H9 (cell line): Measurements from ENCODE around the gene C1QTNF2. TPM values are rescaled to one million over a fixed set of nuclear protein-coding genes. Genes with fewer than 3 reads are reported as not detected.

Source experiments
- DNase-seq: peaks from one replicate; pipeline ENCODE4 v3.0.0-alpha.2; 2017
- H2AFZ ChIP-seq: one replicate; pipeline ENCODE4 v1.6.1; 2013; ENCODE audit warnings: mild to moderate bottlenecking, low read length, control low read depth, moderate library complexity
- H2AK5ac ChIP-seq: 2 replicates; pipeline ENCODE4 v1.6.1; 2013; ENCODE audit warnings: low read length, control low read depth, mixed read lengths; ENCODE audit not compliant: insufficient read length
- H2BK120ac ChIP-seq: one replicate; pipeline ENCODE4 v1.6.1; 2013; ENCODE audit warnings: low read depth, mild to moderate bottlenecking, low read length, control low read depth, inconsistent platforms; ENCODE audit not compliant: poor library complexity, severe bottlenecking
- H2BK12ac ChIP-seq: 2 replicates; pipeline ENCODE4 v1.6.1; 2013; ENCODE audit warnings: low read length, control low read depth, mixed read lengths, low read depth; ENCODE audit not compliant: insufficient read length
- H2BK15ac ChIP-seq: 2 replicates; pipeline ENCODE4 v1.6.1; 2013; ENCODE audit warnings: low read depth, low read length, control low read depth
- H2BK20ac ChIP-seq: one replicate; pipeline ENCODE4 v1.6.1; 2013; ENCODE audit warnings: low read depth, mild to moderate bottlenecking, low read length, control low read depth, inconsistent platforms; ENCODE audit not compliant: poor library complexity, severe bottlenecking
- H2BK5ac ChIP-seq: 2 replicates; pipeline ENCODE4 v1.6.1; 2013; ENCODE audit warnings: low read length, control low read depth, mixed read lengths; ENCODE audit not compliant: insufficient read length
- H3K14ac ChIP-seq: 2 replicates; pipeline ENCODE4 v1.6.1; 2013; ENCODE audit warnings: low read length, control low read depth; ENCODE audit not compliant: insufficient read depth
- H3K18ac ChIP-seq: 2 replicates; pipeline ENCODE4 v1.6.1; 2013; ENCODE audit warnings: low read depth, mild to moderate bottlenecking, mixed read lengths, low read length, control low read depth; ENCODE audit not compliant: insufficient read length
- H3K23ac ChIP-seq: 2 replicates; pipeline ENCODE4 v1.6.1; 2013; ENCODE audit warnings: low read length, control low read depth, mixed read lengths, low read depth; ENCODE audit not compliant: insufficient read length
- H3K23me2 ChIP-seq: 2 replicates; pipeline ENCODE4 v1.6.1; 2013; ENCODE audit warnings: low read depth, mild to moderate bottlenecking, mixed read lengths, low read length, control low read depth; ENCODE audit not compliant: insufficient read length, poor library complexity, severe bottlenecking
- H3K27ac ChIP-seq: 2 replicates; pipeline ENCODE4 v1.5.1; 2013; ENCODE audit warnings: low read length, control low read depth, mixed read lengths, low read depth; ENCODE audit not compliant: insufficient read length
- H3K27me3 ChIP-seq: 2 replicates; pipeline ENCODE4 v1.6.1; 2013; ENCODE audit warnings: low read length, control low read depth, inconsistent platforms; ENCODE audit not compliant: insufficient read depth
- H3K4ac ChIP-seq: 2 replicates; pipeline ENCODE4 v1.6.1; 2013; ENCODE audit warnings: low read depth, mild to moderate bottlenecking, control low read depth, inconsistent platforms, low read length, moderate library complexity
- H3K4me1 ChIP-seq: 2 replicates; pipeline ENCODE4 v1.6.1; 2013; ENCODE audit warnings: low read length, control low read depth, inconsistent platforms; ENCODE audit not compliant: insufficient read depth
- H3K4me2 ChIP-seq: 2 replicates; pipeline ENCODE4 v1.6.1; 2013; ENCODE audit warnings: low read length, control low read depth, mixed read lengths; ENCODE audit not compliant: insufficient read length, insufficient read depth
- H3K56ac ChIP-seq: 2 replicates; pipeline ENCODE4 v1.6.1; 2013; ENCODE audit warnings: low read depth, mild to moderate bottlenecking, mixed read lengths, low read length, control low read depth; ENCODE audit not compliant: insufficient read length
- H3K79me1 ChIP-seq: 2 replicates; pipeline ENCODE4 v1.6.1; 2013; ENCODE audit warnings: low read depth, mild to moderate bottlenecking, moderate library complexity, low read length, control low read depth, inconsistent platforms; ENCODE audit not compliant: insufficient read depth, poor library complexity, severe bottlenecking
- H3K79me2 ChIP-seq: 2 replicates; pipeline ENCODE4 v1.6.1; 2013; ENCODE audit warnings: low read length, control low read depth, inconsistent platforms; ENCODE audit not compliant: insufficient read depth
- H3K9ac ChIP-seq: 2 replicates; pipeline ENCODE4 v1.6.1; 2013; ENCODE audit warnings: low read length, control low read depth, mixed read lengths; ENCODE audit not compliant: insufficient read length; ENCODE audit errors: extremely low read depth
- H3K9me3 ChIP-seq: one replicate; pipeline ENCODE4 v1.6.1; 2013; ENCODE audit warnings: low read depth, low read length, inconsistent platforms; ENCODE audit not compliant: control insufficient read depth
- H3T11ph ChIP-seq: one replicate; pipeline ENCODE4 v1.6.1; 2013; ENCODE audit warnings: mild to moderate bottlenecking, low read length, control low read depth, inconsistent platforms
- H4K20me1 ChIP-seq: one replicate; pipeline ENCODE4 v1.6.1; 2013; ENCODE audit not compliant: control insufficient read depth, insufficient read length, insufficient read depth
- H4K5ac ChIP-seq: 2 replicates; pipeline ENCODE4 v1.6.1; 2013; ENCODE audit warnings: low read depth, mild to moderate bottlenecking, mixed read lengths, low read length, control low read depth; ENCODE audit not compliant: insufficient read length
- H4K8ac ChIP-seq: replicated peaks from 2 replicates; pipeline ENCODE4 v1.6.1; 2013; ENCODE audit warnings: low read length, control low read depth, mixed read lengths, low read depth; ENCODE audit not compliant: insufficient read length
- H4K91ac ChIP-seq: 2 replicates; pipeline ENCODE4 v1.6.1; 2013; ENCODE audit warnings: low read depth, mild to moderate bottlenecking, moderate library complexity, mixed read lengths, low read length, control low read depth; ENCODE audit not compliant: insufficient read length
- H3K27ac Mint-ChIP-seq, 3 experiments: 2 replicates in 2 of 3; 3 replicates in 1 of 3; pipeline ENCODE4 v1.8.0; 2020 to 2021; ENCODE audit warnings: mixed read lengths in 3 of 3, mild to moderate bottlenecking in 1 of 3, moderate library complexity in 1 of 3
- H3K27me3 Mint-ChIP-seq: 2 replicates; pipeline ENCODE4 v1.8.0; 2021; ENCODE audit warnings: low read depth, mild to moderate bottlenecking, moderate library complexity, mixed read lengths
- H3K36me3 Mint-ChIP-seq, 3 experiments: 2 replicates in 2 of 3; 3 replicates in 1 of 3; pipeline ENCODE4 v1.8.0; 2020 to 2021; ENCODE audit warnings: low read depth in 3 of 3, mixed read lengths in 3 of 3; ENCODE audit not compliant: insufficient read depth in 1 of 3
- H3K4me1 Mint-ChIP-seq, 2 experiments: 2 replicates each; pipeline ENCODE4 v1.8.0; 2020; ENCODE audit warnings: mixed read lengths in 2 of 2
- H3K4me3 Mint-ChIP-seq, 2 experiments: 2 replicates in 1 of 2; 3 replicates in 1 of 2; pipeline ENCODE4 v1.8.0; 2020 to 2021; ENCODE audit warnings: mild to moderate bottlenecking in 2 of 2, mixed read lengths in 2 of 2, moderate library complexity in 1 of 2
- H3K9me3 Mint-ChIP-seq, 2 experiments: 2 replicates in 1 of 2; 3 replicates in 1 of 2; pipeline ENCODE4 v1.8.0; 2020; ENCODE audit warnings: mild to moderate bottlenecking in 2 of 2, mixed read lengths in 2 of 2, moderate library complexity in 1 of 2
- WGBS: extraction: QIAGEN DNeasy Blood & Tissue Kit; methylation state at CpG from one replicate; pipeline ENCODE4 v1.1.7; 2013; ENCODE audit warnings: missing lambda C conversion rate, low lambda C conversion rate, mixed read lengths; ENCODE audit not compliant: insufficient read length; ENCODE audit errors: extremely low coverage; 5-methylcytosine and 5-hydroxymethylcytosine counted together
- total RNA-seq: library from RNA; stranded (reverse); gene quantifications from 2 replicates; pipeline ENCODE4 v1.2.1, GENCODE V29; 2021
- TF ChIP-seq, protein P1 (sequence below): fragments of 200-600 bp; sonication (generic); conservative IDR thresholded peaks from 3 replicates; pipeline ENCODE4 v1.8.0; 2021; ENCODE audit warnings: antibody characterized with exemption, mild to moderate bottlenecking

Gene C1QTNF2
- total RNA-seq, 1 experiment from 2014 or later, result 0.59 TPM

DNA sequence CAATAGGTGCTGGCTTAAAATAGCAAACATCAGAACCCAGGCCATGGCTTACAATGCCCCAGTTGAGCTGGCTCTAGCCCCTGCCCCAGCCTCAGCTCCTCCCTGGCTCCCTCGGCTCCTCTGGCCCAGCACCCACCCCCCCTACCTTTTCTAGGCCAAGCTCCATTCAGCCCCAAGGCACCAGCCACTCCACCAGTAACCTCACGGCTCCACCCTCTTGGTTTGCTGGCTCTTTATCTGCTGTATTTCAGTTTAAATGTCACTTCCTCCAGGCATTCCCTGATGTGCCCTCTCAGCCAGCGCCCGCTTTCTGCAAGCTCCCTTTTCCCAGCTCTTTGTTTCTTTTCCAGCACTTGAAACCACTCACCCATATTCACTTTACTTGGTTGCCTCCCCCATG is 10.6 kb downstream of the C1QTNF2 start:
- Histone ChIP-seq H3K23me2 (no peaks in the 10 kb centered on the region), H3K27me3 (no peaks in the 10 kb centered on the region), H3K18ac (no peak overlapping the region), H3K56ac (no peak overlapping the region), H3K9ac (no peak overlapping the region), H2BK12ac (no peak overlapping the region), H4K20me1 (no peaks in the 10 kb centered on the region), H4K5ac (no peak overlapping the region), H3K4me1 (0 out of 2 replicates have a peak, but pooled peaks cover 2% of the 10 kb centered on the region), H4K8ac (no peak overlapping the region), H3K9me3 (no peaks in the 10 kb centered on the region), H3K14ac (no peak overlapping the region), H3K4ac (no peak overlapping the region), H3K79me2 (no peaks in the 10 kb centered on the region), H2BK20ac (no peak overlapping the region), H3K4me2 (no peak overlapping the region), H2BK120ac (no peak overlapping the region), H2AK5ac (no peak overlapping the region), H2AFZ (no peak overlapping the region), H4K91ac (no peak overlapping the region), H2BK5ac (no peak overlapping the region), H3K27ac (no peak overlapping the region), H3K23ac (no peak overlapping the region), H3K79me1 (no peaks in the 10 kb centered on the region), H2BK15ac (no peak overlapping the region), H3T11ph (no peak overlapping the region)
- Mint-ChIP-seq H3K36me3 (no peaks in the 10 kb centered on the region), H3K27me3 (peaks cover 3% of the 10 kb centered on the region), H3K4me1 (peaks cover 9 to 23% of the 10 kb centered on the region in 2 experiments), H3K27ac (no peak overlapping the region; a peak in 1 of 7 replicates), H3K4me3 (no peak overlapping the region), H3K9me3 (no peaks in the 10 kb centered on the region)
- TF ChIP-seq, protein P1, sequence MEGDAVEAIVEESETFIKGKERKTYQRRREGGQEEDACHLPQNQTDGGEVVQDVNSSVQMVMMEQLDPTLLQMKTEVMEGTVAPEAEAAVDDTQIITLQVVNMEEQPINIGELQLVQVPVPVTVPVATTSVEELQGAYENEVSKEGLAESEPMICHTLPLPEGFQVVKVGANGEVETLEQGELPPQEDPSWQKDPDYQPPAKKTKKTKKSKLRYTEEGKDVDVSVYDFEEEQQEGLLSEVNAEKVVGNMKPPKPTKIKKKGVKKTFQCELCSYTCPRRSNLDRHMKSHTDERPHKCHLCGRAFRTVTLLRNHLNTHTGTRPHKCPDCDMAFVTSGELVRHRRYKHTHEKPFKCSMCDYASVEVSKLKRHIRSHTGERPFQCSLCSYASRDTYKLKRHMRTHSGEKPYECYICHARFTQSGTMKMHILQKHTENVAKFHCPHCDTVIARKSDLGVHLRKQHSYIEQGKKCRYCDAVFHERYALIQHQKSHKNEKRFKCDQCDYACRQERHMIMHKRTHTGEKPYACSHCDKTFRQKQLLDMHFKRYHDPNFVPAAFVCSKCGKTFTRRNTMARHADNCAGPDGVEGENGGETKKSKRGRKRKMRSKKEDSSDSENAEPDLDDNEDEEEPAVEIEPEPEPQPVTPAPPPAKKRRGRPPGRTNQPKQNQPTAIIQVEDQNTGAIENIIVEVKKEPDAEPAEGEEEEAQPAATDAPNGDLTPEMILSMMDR, result no peak
- DNase-seq, result peak; percentile 60
- no CpG with 5 or more reads among the region's 4 CpGs for WGBS
